HCT116 (cell line): ENCODE data around the gene TTC24. TPM values are rescaled to one million over a fixed set of nuclear protein-coding genes. Genes with fewer than 3 reads are reported as not detected.
"Not testable (repeated sequence)": the region's sequence is repeated elsewhere in the genome, so short reads cannot be mapped to it uniquely, and the experiment has no call there.

Source experiments
- ATAC-seq: fragments of 200-7000 bp; cut with Tn5 transposase; 2 replicates; pipeline ENCODE4 v1.9.1; 2020; ENCODE audit warnings: mild to moderate bottlenecking, moderate library complexity
- BruUV-seq: library from RNA; stranded (reverse); fragments of 400-500 nt; replicated peaks from 2 replicates; lab custom pipeline; 2021; lab: Mats Ljungman, UMichigan
- CTCF ChIA-PET: fragments of 300-600 bp; sonication (Branson Sonifier 250); formaldehyde crosslinking; loops from one replicate; lab custom pipeline; 2021; ENCODE audit warnings: antibody characterized with exemption; lab: Charles Lee
- POLR2A ChIA-PET: fragments of 300-600, 350-600 bp; sonication (Branson Sonifier 250); formaldehyde crosslinking; loops from one replicate; lab custom pipeline; 2021; ENCODE audit warnings: antibody characterized with exemption; lab: Charles Lee
- RAD21 ChIA-PET, 2 experiments: fragments of 300-600 bp; sonication (Branson Sonifier 250); formaldehyde crosslinking; loops; one replicate each; lab custom pipeline; 2023; ENCODE audit warnings: low total read pairs in 2 of 2; ENCODE audit not compliant: uncharacterized antibody in 2 of 2, unreplicated experiment in 2 of 2, low non-redundant PET in 1 of 2; lab: Charles Lee
- DNase-seq: peaks from one replicate; pipeline ENCODE4 v3.0.0-alpha.2; 2010; ENCODE audit warnings: low read depth, low spot score
- H2AFZ ChIP-seq: fragments of 200-600 bp; shearing (Covaris generic), sonication (generic); 2 replicates; pipeline ENCODE4 v1.6.1; 2017; ENCODE audit warnings: low read depth, mixed run types, mixed read lengths, antibody characterized with exemption, low read length; ENCODE audit not compliant: poor library complexity, severe bottlenecking
- H3K27ac ChIP-seq: 2 replicates; pipeline ENCODE4 v1.5.1; 2012; ENCODE audit warnings: low read depth, low read length
- H3K27me3 ChIP-seq: fragments of 200-600 bp; sonication (generic); 2 replicates; pipeline ENCODE4 v1.6.1; 2016; ENCODE audit warnings: mixed run types, low read length, mixed read lengths; ENCODE audit not compliant: insufficient read depth
- H3K36me3 ChIP-seq, 2 experiments: fragments of 200-500 bp in 1 of 2; fragments of 200-600 bp in 1 of 2; sonication (Bioruptor generic) in 1 of 2; sonication (generic) in 1 of 2; 2 replicates each; pipeline versions ENCODE4 v1.5.1 to v1.6.1; 2014 to 2016; ENCODE audit warnings: low read length in 2 of 2, inconsistent platforms in 1 of 2, mixed read lengths in 1 of 2, mixed run types in 1 of 2; ENCODE audit not compliant: insufficient read depth in 2 of 2, control insufficient read depth in 1 of 2
- H3K4me1 ChIP-seq, 2 experiments: fragments of 200-600 bp in 1 of 2; sonication (generic) in 1 of 2; 2 replicates each; pipeline versions ENCODE4 v1.5.1 to v1.6.1; 2012 to 2017; ENCODE audit warnings: low read length in 2 of 2, inconsistent platforms in 1 of 2, mild to moderate bottlenecking in 1 of 2, mixed read lengths in 1 of 2, mixed run types in 1 of 2, moderate library complexity in 1 of 2; ENCODE audit not compliant: insufficient read depth in 2 of 2, control insufficient read depth in 1 of 2
- H3K4me2 ChIP-seq: fragments of 200-600 bp; sonication (generic); 2 replicates; pipeline ENCODE4 v1.6.1; 2017; ENCODE audit warnings: mixed run types, low read length, mixed read lengths
- H3K4me3 ChIP-seq, 2 experiments: fragments of 200-600 bp in 1 of 2; sonication (generic) in 1 of 2; replicated peaks in 1 of 2; 2 replicates each; pipeline ENCODE4 v1.5.1; 2011 to 2016; ENCODE audit warnings: low read length in 2 of 2, control low read depth in 1 of 2, low read depth in 1 of 2, mild to moderate bottlenecking in 1 of 2, mixed read lengths in 1 of 2, mixed run types in 1 of 2
- H3K79me2 ChIP-seq: fragments of 200-600 bp; sonication (generic); 2 replicates; pipeline ENCODE4 v1.6.1; 2017; ENCODE audit warnings: mild to moderate bottlenecking, mixed run types, low read length, moderate library complexity, mixed read lengths; ENCODE audit not compliant: insufficient read depth
- H3K9ac ChIP-seq: fragments of 200-600 bp; sonication (generic); 2 replicates; pipeline ENCODE4 v1.6.1; 2016; ENCODE audit warnings: low read length, mixed read lengths
- H3K9me2 ChIP-seq: fragments of 200-600 bp; sonication (generic), shearing (Covaris generic); 2 replicates; pipeline ENCODE4 v1.6.1; 2017; ENCODE audit warnings: mixed run types, mild to moderate bottlenecking, moderate library complexity; ENCODE audit not compliant: insufficient read depth
- H3K9me3 ChIP-seq, 2 experiments: fragments of 200-500 bp in 1 of 2; fragments of 200-600 bp in 1 of 2; sonication (Bioruptor generic) in 1 of 2; sonication (generic) in 1 of 2; 2 replicates each; pipeline ENCODE4 v1.6.1; 2014 to 2017; ENCODE audit warnings: low read length in 2 of 2, mixed read lengths in 2 of 2, inconsistent platforms in 1 of 2, low read depth in 1 of 2, mild to moderate bottlenecking in 1 of 2, mixed run types in 1 of 2, moderate library complexity in 1 of 2; ENCODE audit not compliant: control insufficient read depth in 1 of 2, insufficient read depth in 1 of 2
- H4K20me1 ChIP-seq: fragments of 200-600 bp; sonication (generic), shearing (Covaris generic); 2 replicates; pipeline ENCODE4 v1.6.1; 2017; ENCODE audit warnings: mixed run types, mild to moderate bottlenecking, moderate library complexity; ENCODE audit not compliant: insufficient read depth
- ATF3 ChIP-seq: IDR thresholded peaks from 2 replicates; pipeline ENCODE4 v1.6.1; 2012
- CTCF ChIP-seq, 3 experiments: fragments of 200-600 bp in 1 of 3; sonication (generic) in 1 of 3; IDR thresholded peaks in 2 of 3; conservative IDR thresholded peaks in 1 of 3; 2 replicates each; pipeline ENCODE4 v1.5.1; 2012 to 2017; ENCODE audit warnings: low read depth in 2 of 3, low read length in 2 of 3, antibody characterized with exemption in 1 of 3, borderline replicate concordance in 1 of 3, control low read depth in 1 of 3, mild to moderate bottlenecking in 1 of 3, mixed read lengths in 1 of 3, mixed run types in 1 of 3, moderate library complexity in 1 of 3; ENCODE audit not compliant: insufficient read depth in 1 of 3
- EZH2 ChIP-seq: fragments of 200-600 bp; sonication (generic); IDR thresholded peaks from 2 replicates; pipeline ENCODE4 v1.6.1; 2017; ENCODE audit warnings: antibody characterized with exemption, mixed run types
- EZH2phosphoT487 ChIP-seq: fragments of 200-600 bp; IDR thresholded peaks from 2 replicates; pipeline ENCODE4 v1.6.1; 2018; ENCODE audit warnings: antibody characterized with exemption, borderline replicate concordance
- FOSL1 ChIP-seq: IDR thresholded peaks from 2 replicates; pipeline ENCODE4 v1.6.1; 2012; ENCODE audit warnings: low read depth
- JUND ChIP-seq: IDR thresholded peaks from 2 replicates; pipeline ENCODE4 v1.6.1; 2012
- POLR2A ChIP-seq: IDR thresholded peaks from 2 replicates; pipeline ENCODE4 v1.7.0; 2011; ENCODE audit warnings: borderline replicate concordance; ENCODE audit not compliant: insufficient read depth, insufficient read length; ENCODE audit errors: extremely low read depth
- POLR2AphosphoS5 ChIP-seq: IDR thresholded peaks from 2 replicates; pipeline ENCODE4 v1.6.1; 2011; ENCODE audit warnings: mild to moderate bottlenecking, low read depth, low read length, moderate library complexity
- SIN3A ChIP-seq: IDR thresholded peaks from 2 replicates; pipeline ENCODE4 v1.6.1; 2012; ENCODE audit warnings: low read depth
- SP1 ChIP-seq: IDR thresholded peaks from 2 replicates; pipeline ENCODE4 v1.6.1; 2012; ENCODE audit warnings: low read depth
- TCF7L2 ChIP-seq: IDR thresholded peaks from 2 replicates; pipeline ENCODE4 v1.7.0; 2011; ENCODE audit warnings: borderline replicate concordance, inconsistent platforms; ENCODE audit not compliant: insufficient read depth, insufficient read length; ENCODE audit errors: extremely low read depth
- YY1 ChIP-seq: IDR thresholded peaks from 2 replicates; pipeline ENCODE4 v1.6.1; 2011; ENCODE audit warnings: low read length, low read depth, moderate library complexity, mild to moderate bottlenecking; ENCODE audit not compliant: insufficient replicate concordance; ENCODE audit errors: extremely low read depth
- ZFX ChIP-seq: fragments of 450-650 bp; IDR thresholded peaks from 2 replicates; pipeline ENCODE4 v1.6.1; 2017
- ZNF274 ChIP-seq: fragments of 200-500 bp; sonication (Bioruptor generic); IDR thresholded peaks from 2 replicates; pipeline ENCODE4 v1.6.1; 2014; ENCODE audit warnings: mild to moderate bottlenecking, low read depth, low read length, inconsistent platforms
- intact Hi-C: fragments of 100-400 bp; cut with micrococcal nuclease; formaldehyde crosslinking; loops from 2 replicates; pipeline ENCODE4 v1.10.0; 2022
- total RNA-seq: library from RNA; stranded (reverse); gene quantifications from one replicate; pipeline ENCODE4 v1.2.1, GENCODE V29; 2021; ENCODE audit not compliant: unreplicated experiment

TTC24 gene
- total RNA-seq, 1 experiment from 2014 or later = not detected

DNA sequence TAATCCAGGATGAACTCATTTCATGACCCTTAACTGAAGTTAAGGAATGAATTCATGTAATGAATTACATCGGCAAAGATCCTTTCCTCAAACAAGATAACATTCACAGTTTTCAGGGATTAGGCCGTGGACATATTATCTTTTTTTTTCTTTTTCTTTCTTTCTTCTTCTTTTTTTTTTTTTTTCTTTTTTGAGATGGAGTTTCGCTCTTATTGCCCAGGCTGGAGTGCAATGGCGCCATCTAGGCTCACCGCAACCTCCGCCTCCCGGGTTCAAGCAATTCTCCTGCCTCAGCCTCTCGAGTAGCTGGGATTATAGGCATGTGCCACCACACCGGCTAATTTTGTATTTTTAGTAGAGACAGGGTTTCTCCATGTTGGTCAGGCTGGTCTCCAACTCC lies 51.6 kb downstream of the TTC24 start:
- CTCF ChIA-PET = interaction anchor here (0.6 to 5.5 kb wide), 7 partner anchors 8 to 191 kb away, joined by 3 to 33 read pairs (median 3); partner anchors contain the start of gene BCAN
- H3K27ac ChIP-seq, ATAC-seq, H3K79me2 ChIP-seq, H3K27me3 ChIP-seq: not testable (repeated sequence)
- TF ChIP-seq CTCF (IDR thresholded peaks at IDR 0.05 in 2 of 3, conservative IDR thresholded peaks at IDR 0.05 in 1 of 3; ENCODE audit: borderline replicate concordance in 1 of 3, insufficient read depth in 1 of 3, low read depth in 2 of 3, low read length in 2 of 3) = 0 out of 6 replicates have a peak, but pooled peaks of 1 of the 3 experiments have one; percentile 7
- TF ChIP-seq, all 23 proteins: peak for 1; not testable (repeated sequence) for 22
- H3K4me2 ChIP-seq, H3K9me2 ChIP-seq, H2AFZ ChIP-seq, H3K9ac ChIP-seq, H4K20me1 ChIP-seq, H3K9me3 ChIP-seq, POLR2A ChIA-PET, DNase-seq, H3K4me3 ChIP-seq, H3K36me3 ChIP-seq, H3K4me1 ChIP-seq, intact Hi-C loops, BruUV-seq: not testable (repeated sequence)
- RAD21 ChIA-PET = interaction anchor here in 1 of 2 experiments (0.7 kb wide), 1 partner anchor 11 kb away, joined by 3 read pairs; no protein-coding TSS in a partner anchor

DNA sequence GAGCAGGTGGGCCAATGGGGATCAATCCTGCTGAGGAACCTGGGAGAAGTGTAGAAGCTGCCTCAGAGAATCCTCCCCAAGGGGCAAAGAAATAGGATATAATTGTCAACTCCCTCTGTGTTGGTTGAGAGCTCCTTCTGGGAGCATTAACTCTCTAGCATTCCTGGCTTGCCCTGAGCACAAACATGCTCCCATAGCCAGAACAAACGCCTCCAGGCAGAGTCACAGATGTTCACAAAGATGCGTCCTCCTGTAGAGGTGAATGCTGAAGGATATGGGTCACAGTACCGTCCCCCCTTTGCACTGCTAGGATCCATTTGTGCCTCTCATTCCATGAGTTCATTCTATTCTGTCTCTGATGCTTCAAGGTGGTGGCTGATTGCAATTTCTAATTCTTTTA lies 52.8 kb downstream of the TTC24 start:
- ATAC-seq (no peak), DNase-seq (no peak)
- Histone ChIP-seq H3K4me2 (no peak overlapping the region), H3K9ac (no peak overlapping the region), H3K79me2 (no peaks in the 10 kb centered on the region), H3K4me1 (no peaks in the 10 kb centered on the region), H2AFZ (no peak overlapping the region), H3K36me3 (no peaks in the 10 kb centered on the region), H3K27ac (no peak overlapping the region), H3K4me3 (no peak overlapping the region), H3K9me3 (no peaks in the 10 kb centered on the region), H3K9me2 (no peaks in the 10 kb centered on the region), H3K27me3 (no peaks in the 10 kb centered on the region), H4K20me1 (no peaks in the 10 kb centered on the region)
- intact Hi-C loops = no loop called here
- no TSS peak for BruUV-seq
- ChIA-PET RAD21 (no interaction called here), CTCF (interaction anchor here (1.2 kb wide), 1 partner anchor 260 kb away, joined by 3 read pairs; no protein-coding TSS in a partner anchor), POLR2A (no interaction called here)
- TF ChIP-seq CTCF (IDR thresholded peaks at IDR 0.05 in 2 of 3, conservative IDR thresholded peaks at IDR 0.05 in 1 of 3; ENCODE audit: borderline replicate concordance in 1 of 3, insufficient read depth in 1 of 3, low read depth in 2 of 3, low read length in 2 of 3) (no peak), POLR2AphosphoS5 (no peak), FOSL1 (no peak), EZH2 (no peak), ZFX (no peak), EZH2phosphoT487 (no peak), YY1 (no peak), TCF7L2 (no peak), ATF3 (no peak), SIN3A (no peak), ZNF274 (no peak), POLR2A (no peak), SP1 (no peak), JUND (no peak)
